HG03457 (cell line): ENCODE measurements around the gene PANK1.
"Not testable (repeated sequence)": the region's sequence is repeated elsewhere in the genome, so short reads cannot be mapped to it uniquely, and the experiment has no call there.

Source experiments
- ATAC-seq: cut with Tn5 transposase; IDR thresholded peaks from one replicate; pipeline ENCODE4 v1.9.1; 2021; ENCODE audit warnings: moderate number of reproducible peaks; ENCODE audit not compliant: unreplicated experiment

PANK1 gene

GRCh38 chr10:89576022-89576421, 69.0 kb downstream of the PANK1 start:
- no peak for ATAC-seq

- ATAC-seq: no peak
Measured at GRCh38 chr10:89575031-89575430, 70.0 kb downstream of the PANK1 start.

GRCh38 chr10:89574368-89574767, 70.7 kb downstream of the PANK1 start:
- ATAC-seq: no peak

- ATAC-seq: no peak
Measured at GRCh38 chr10:89567576-89568245, 77.3 kb downstream of the PANK1 start.

GRCh38 chr10:89566992-89567391, 78.0 kb downstream of the PANK1 start:
- ATAC-seq: no peak

- no peak for ATAC-seq
Measured at GRCh38 chr10:89566095-89566950, 78.7 kb downstream of the PANK1 start.

- ATAC-seq: no peak
Measured at GRCh38 chr10:89565180-89565579, 79.9 kb downstream of the PANK1 start.

GRCh38 chr10:89563861-89564478, 81.1 kb downstream of the PANK1 start:
- no peak for ATAC-seq

- ATAC-seq: no peak
Measured at GRCh38 chr10:89563311-89563710, 81.7 kb downstream of the PANK1 start.

GRCh38 chr10:89556600-89556999, 88.4 kb downstream of the PANK1 start:
- ATAC-seq: no peak

- no peak for ATAC-seq
Measured at GRCh38 chr10:89555688-89556445, 89.2 kb downstream of the PANK1 start.

GRCh38 chr10:89554433-89554832, 90.6 kb downstream of the PANK1 start:
- ATAC-seq: no peak

GRCh38 chr10:89553064-89553734, 91.8 kb downstream of the PANK1 start:
- ATAC-seq: no peak

- no peak for ATAC-seq
Measured at GRCh38 chr10:89552213-89552612, 92.8 kb downstream of the PANK1 start.

GRCh38 chr10:89550509-89550908, 94.5 kb downstream of the PANK1 start:
- no peak for ATAC-seq

- ATAC-seq: no peak
Measured at GRCh38 chr10:89549510-89549909, 95.5 kb downstream of the PANK1 start.

- no peak for ATAC-seq
Measured at GRCh38 chr10:89548673-89549072, 96.4 kb downstream of the PANK1 start.

GRCh38 chr10:89547853-89548513, 97.1 kb downstream of the PANK1 start:
- ATAC-seq: no peak

- ATAC-seq: not testable (repeated sequence)
Measured at GRCh38 chr10:89546651-89547050, 98.4 kb downstream of the PANK1 start.

- no peak for ATAC-seq
Measured at GRCh38 chr10:89543841-89544240, 101.2 kb downstream of the PANK1 start.
